T-cell (primary cell): Measurements from ENCODE around the gene ZFP3. TPM values are rescaled to one million over a fixed set of nuclear protein-coding genes. Genes with fewer than 3 reads are reported as not detected.
"Not testable (repeated sequence)": the region's sequence is repeated elsewhere in the genome, so short reads cannot be mapped to it uniquely, and the experiment has no call there.

Experiments used
- ATAC-seq, 4 experiments: fragments of 200-7000 bp in 3 of 4; fragments of 150-1000 bp in 1 of 4; cut with Tn5 transposase; replicated peaks in 1 of 4; 1 replicate in 3 of 4; 2 replicates in 1 of 4; pipeline ENCODE4 v1.10.0; 2021; ENCODE audit warnings: moderate library complexity in 3 of 4, mild to moderate bottlenecking in 2 of 4, moderate number of reproducible peaks in 1 of 4
- CTCF ChIA-PET, 2 donors: fragments of 300-600 bp; sonication (Branson Sonifier 250); formaldehyde crosslinking; loops; one replicate each; lab custom pipeline; 2022; ENCODE audit warnings: antibody characterized with exemption in 2 of 2; lab: Charles Lee
- POLR2A ChIA-PET, 2 donors: fragments of 300-600 bp; sonication (Branson Sonifier 250); formaldehyde crosslinking; loops; one replicate each; lab custom pipeline; 2022; ENCODE audit warnings: antibody characterized with exemption in 2 of 2; lab: Charles Lee
- DNase-seq, 35 experiments: peaks; one replicate each; pipeline versions ENCODE4 v3.0.0 to v3.0.0-alpha.2; 2013 to 2023
- H3K27ac ChIP-seq: one replicate; pipeline ENCODE4 v1.5.1; 2013; ENCODE audit warnings: low read length
- H3K27me3 ChIP-seq, 2 experiments: replicated peaks in 1 of 2; 1 replicate in 1 of 2; 2 replicates in 1 of 2; pipeline versions ENCODE4 v1.6.1 to v1.7.0; 2013; ENCODE audit warnings: low read length in 1 of 2, mixed read lengths in 1 of 2; ENCODE audit not compliant: control insufficient read depth in 2 of 2, insufficient read depth in 2 of 2; ENCODE audit errors: extremely low read depth in 1 of 2
- H3K36me3 ChIP-seq, 2 donors: 1 replicate in 1 of 2; 2 replicates in 1 of 2; pipeline versions ENCODE4 v1.6.1 to v1.7.0; 2013; ENCODE audit warnings: low read length in 1 of 2; ENCODE audit not compliant: control insufficient read depth in 2 of 2, insufficient read depth in 1 of 2; ENCODE audit errors: extremely low read depth in 1 of 2
- H3K4me1 ChIP-seq, 2 experiments: 1 replicate in 1 of 2; 2 replicates in 1 of 2; pipeline versions ENCODE4 v1.6.1 to v1.7.0; 2013; ENCODE audit warnings: low read length in 2 of 2, mixed read lengths in 1 of 2; ENCODE audit not compliant: insufficient read depth in 2 of 2, control insufficient read depth in 1 of 2; ENCODE audit errors: extremely low read depth in 1 of 2
- H3K4me3 ChIP-seq, 2 donors: 1 replicate in 1 of 2; 2 replicates in 1 of 2; pipeline versions ENCODE4 v1.5.1 to v1.7.0; 2013; ENCODE audit warnings: mild to moderate bottlenecking in 2 of 2, low read length in 1 of 2, moderate library complexity in 1 of 2; ENCODE audit not compliant: control insufficient read depth in 1 of 2; ENCODE audit errors: extremely low read depth in 1 of 2
- H3K9me3 ChIP-seq: 2 replicates; pipeline ENCODE4 v1.7.0; 2013
- H3K27ac Mint-ChIP-seq, 2 donors: one replicate each; pipeline ENCODE4 v1.8.0; 2020 to 2021; ENCODE audit warnings: mild to moderate bottlenecking in 2 of 2, mixed read lengths in 2 of 2
- H3K27me3 Mint-ChIP-seq, 2 donors: one replicate each; pipeline ENCODE4 v1.8.0; 2021 to 2022; ENCODE audit warnings: mixed read lengths in 2 of 2
- H3K36me3 Mint-ChIP-seq: one replicate; pipeline ENCODE4 v1.8.0; 2021; ENCODE audit warnings: mixed read lengths
- H3K4me1 Mint-ChIP-seq, 3 donors: one replicate each; pipeline ENCODE4 v1.8.0; 2020 to 2022; ENCODE audit warnings: mixed read lengths in 3 of 3, mild to moderate bottlenecking in 1 of 3
- H3K4me3 Mint-ChIP-seq, 3 donors: one replicate each; pipeline ENCODE4 v1.8.0; 2020 to 2022; ENCODE audit warnings: mild to moderate bottlenecking in 3 of 3, mixed read lengths in 3 of 3, moderate library complexity in 3 of 3
- H3K9me3 Mint-ChIP-seq, 3 donors: one replicate each; pipeline ENCODE4 v1.8.0; 2020 to 2022; ENCODE audit warnings: mixed read lengths in 3 of 3
- WGBS: methylation state at CpG from one replicate; pipeline ENCODE4 v1.1.5; 2013; ENCODE audit warnings: missing lambda C conversion rate; ENCODE audit not compliant: insufficient coverage; 5-methylcytosine and 5-hydroxymethylcytosine counted together
- total RNA-seq, 35 experiments: library from RNA in 6 of 35; stranded (reverse) in 6 of 35; fragments of 120-200 nt in 1 of 35; gene quantifications; one replicate each; pipeline versions ENCODE4 v1.2.1 to v1.2.4 and lab custom pipeline; 2013 to 2026

ZFP3 gene
- total RNA-seq, 5 donors from 2014 or later (not counting 1 experiment from before 2014, with no cell fraction given): 3.3 to 10.4 (median 8.5) TPM

DNA sequence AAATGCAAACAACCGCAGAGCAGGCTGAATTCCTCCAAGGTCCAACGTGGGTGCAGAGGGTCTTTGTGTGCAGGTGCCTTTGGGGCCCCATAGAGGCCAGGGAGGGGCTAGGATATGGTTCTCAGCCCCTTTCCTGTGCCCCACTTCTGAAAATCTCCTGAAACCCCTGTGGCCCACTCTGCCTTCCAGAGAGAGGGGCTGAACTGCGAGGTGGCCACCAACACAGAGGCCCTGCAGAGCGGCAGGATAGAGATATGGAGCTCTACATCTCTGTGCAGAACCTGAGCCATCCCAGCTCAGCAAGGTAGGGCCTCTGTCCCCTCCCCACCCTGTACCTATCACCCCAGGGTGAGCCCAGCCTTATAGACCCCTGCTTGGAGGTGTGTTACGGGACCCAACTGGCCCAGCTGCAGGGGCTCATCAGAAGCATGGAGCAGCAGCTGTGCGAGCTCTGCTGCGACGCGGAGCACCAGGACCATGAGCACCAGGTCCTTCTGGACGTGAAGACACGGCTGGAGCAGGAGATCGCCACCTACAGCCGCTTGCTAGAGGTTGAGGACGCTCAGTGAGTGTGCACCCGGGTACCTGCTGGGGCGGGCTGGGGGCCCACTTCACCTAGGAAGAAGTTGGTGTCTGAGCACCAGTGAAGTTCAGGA is 43.0 kb downstream of the ZFP3 start:
- H3K36me3 Mint-ChIP-seq: no peaks in the 10 kb centered on the region
- peaks cover 2 to 58% of the 10 kb centered on the region in 2 experiments for H3K27me3 ChIP-seq
- H3K27me3 Mint-ChIP-seq: peaks cover 41 to 70% of the 10 kb centered on the region in 2 donors
- no peak overlapping the region for H3K27ac ChIP-seq
- no peak overlapping the region for H3K4me3 ChIP-seq
- ATAC-seq (no peak), DNase-seq (peak in 1 of 35 experiments; percentile 7)
- H3K36me3 ChIP-seq: no peaks in the 10 kb centered on the region
- WGBS: 83% methylated on average over 14 of the region's 16 CpGs
- H3K4me1 Mint-ChIP-seq: peaks cover 3 to 11% (median 9%) of the 10 kb centered on the region in 3 donors
- peaks cover 0 to 6% of the 10 kb centered on the region in 2 experiments for H3K4me1 ChIP-seq
- no peaks in the 10 kb centered on the region for H3K9me3 ChIP-seq
- POLR2A ChIA-PET: no interaction called here
- H3K9me3 Mint-ChIP-seq: no peaks in the 10 kb centered on the region
- no peak overlapping the region for H3K27ac Mint-ChIP-seq
- peak overlapping the region in 2 of 3 donors; percentile 24 to 75 for H3K4me3 Mint-ChIP-seq
- CTCF ChIA-PET: no interaction called here

DNA sequence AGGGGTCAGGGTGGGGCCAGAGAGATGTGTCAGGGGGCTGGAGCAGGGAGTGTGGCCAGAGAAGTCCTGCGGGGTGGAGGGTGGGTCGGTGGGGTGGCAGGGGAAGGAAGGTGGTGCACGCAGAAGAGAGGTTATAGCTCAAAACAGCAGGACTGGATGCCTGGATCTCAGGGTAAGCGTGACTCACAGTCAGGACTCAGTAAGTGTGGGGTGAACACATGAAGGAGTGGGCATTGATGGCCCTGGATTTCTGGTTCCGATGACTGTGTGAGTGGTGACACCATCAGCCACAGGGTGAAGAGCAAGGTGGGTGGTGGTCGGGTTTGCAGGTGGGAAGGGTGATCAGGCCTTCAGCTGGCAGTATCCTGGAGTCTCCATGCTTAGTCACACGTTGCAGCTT is 43.8 kb downstream of the ZFP3 start:
- H3K36me3 Mint-ChIP-seq, H3K27ac Mint-ChIP-seq, DNase-seq, H3K9me3 Mint-ChIP-seq, H3K9me3 ChIP-seq, H3K4me1 ChIP-seq, H3K36me3 ChIP-seq, H3K4me1 Mint-ChIP-seq, ATAC-seq, H3K4me3 ChIP-seq, CTCF ChIA-PET, H3K27ac ChIP-seq: not testable (repeated sequence)
- WGBS: 90% methylated on average over 6 of the region's 7 CpGs
- peaks cover 2 to 53% of the 10 kb centered on the region in 2 experiments for H3K27me3 ChIP-seq
- POLR2A ChIA-PET: interaction anchor here in 1 of 2 donors (0.6 kb wide), 1 partner anchor 861 kb away, joined by 9 read pairs; no protein-coding TSS in a partner anchor
- Mint-ChIP-seq H3K27me3 (peaks cover 35 to 66% of the 10 kb centered on the region in 2 donors), H3K4me3 (peak overlapping the region in 2 of 3 donors; percentile 44 to 75)

DNA sequence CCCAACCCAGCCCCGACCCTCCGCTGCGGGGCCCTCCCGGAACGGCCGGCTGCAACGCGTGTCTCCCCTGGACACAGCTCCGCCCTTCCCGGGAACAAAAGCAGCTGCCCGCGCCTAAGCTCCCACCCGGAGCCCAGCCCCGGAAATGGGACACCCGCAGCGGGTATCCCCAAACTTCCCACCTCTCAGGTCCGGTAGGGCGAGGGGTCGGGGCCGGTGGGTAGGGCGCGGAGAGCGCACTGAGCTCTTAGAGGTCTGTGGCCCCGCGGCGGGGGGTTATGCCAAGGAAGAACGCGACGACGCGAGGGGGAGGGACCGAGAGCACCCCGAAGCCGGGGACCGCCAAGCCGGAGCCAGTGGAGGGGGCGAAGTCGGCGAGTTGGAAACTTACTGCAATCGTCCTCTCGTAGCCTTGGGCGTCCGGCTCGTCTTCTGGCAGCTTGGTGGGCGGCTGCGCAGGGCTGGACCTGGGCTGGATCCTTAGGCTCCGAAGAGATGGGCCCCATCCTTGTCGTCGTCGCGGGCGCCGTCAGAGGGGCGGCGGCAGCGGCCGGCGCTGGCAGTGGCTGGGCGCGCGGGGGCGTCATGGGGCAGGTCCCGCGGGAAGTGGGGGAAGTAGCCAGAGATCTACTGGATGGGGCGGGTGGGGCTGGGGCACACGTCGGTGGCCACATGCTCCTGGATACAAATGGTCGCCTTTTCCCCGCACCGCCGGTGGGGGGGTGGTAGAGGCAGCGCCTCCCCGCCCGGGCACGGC is 44.5 kb downstream of the ZFP3 start:
- Mint-ChIP-seq H3K27ac (no peak overlapping the region), H3K4me3 (peak overlapping the region in 2 of 3 donors; percentile 21 to 75), H3K27me3 (peaks cover 37 to 67% of the 10 kb centered on the region in 2 donors), H3K4me1 (peaks cover 3 to 9% (median 5%) of the 10 kb centered on the region in 3 donors), H3K9me3 (no peaks in the 10 kb centered on the region), H3K36me3 (no peaks in the 10 kb centered on the region)
- 12% methylated on average over 62 of the region's 75 CpGs for WGBS
- Histone ChIP-seq H3K36me3 (no peaks in the 10 kb centered on the region), H3K9me3 (no peaks in the 10 kb centered on the region), H3K4me3 (peak overlapping the region; percentile 21 to 24), H3K27me3 (peaks cover 2 to 52% of the 10 kb centered on the region in 2 experiments), H3K4me1 (peaks cover 0 to 6% of the 10 kb centered on the region in 2 experiments), H3K27ac (no peak overlapping the region)
- peak in 3 of 4 experiments; percentile 45 to 67 (median 63) for ATAC-seq
- POLR2A ChIA-PET: no interaction called here
- DNase-seq: peak in 4 of 35 experiments; percentile 10 to 21 (median 14)
- CTCF ChIA-PET: no interaction called here

DNA sequence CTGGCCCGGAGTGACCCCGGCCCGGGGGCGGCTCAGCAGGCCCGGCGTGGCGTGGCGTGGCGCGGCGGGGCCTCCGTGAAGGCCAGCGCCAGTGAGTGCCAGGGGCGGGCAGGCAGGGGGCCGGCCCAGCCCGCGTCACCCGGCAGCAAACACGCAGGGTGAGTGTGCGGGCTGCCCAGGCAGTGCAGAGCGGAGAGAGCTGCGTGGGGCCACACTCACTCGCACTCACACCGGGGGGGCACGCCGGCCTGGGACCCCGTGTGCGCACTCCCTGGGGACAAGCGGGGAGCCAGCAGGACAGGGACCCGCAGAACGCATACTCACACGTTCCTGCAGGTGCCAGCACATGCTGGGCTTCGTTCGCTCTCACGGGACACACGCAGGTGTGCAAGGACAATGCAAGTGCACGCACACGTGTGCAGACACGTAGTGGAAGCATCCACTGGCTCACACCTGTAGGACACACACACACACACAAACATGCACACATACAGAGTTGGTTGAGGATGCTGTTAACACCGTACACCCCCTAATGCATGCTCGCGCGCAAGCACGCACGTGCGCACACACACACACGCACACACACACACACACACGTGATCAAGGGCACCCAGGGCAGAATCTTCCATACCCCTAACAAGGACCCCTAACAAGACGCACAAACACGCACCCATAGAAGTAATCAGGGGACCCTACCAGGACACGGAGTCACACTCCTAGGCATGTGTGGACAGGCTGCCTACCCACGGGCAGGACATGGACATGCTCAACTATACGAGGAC is 45.3 kb downstream of the ZFP3 start:
- peak in 2 of 4 experiments; percentile 12 to 36 for ATAC-seq
- Mint-ChIP-seq H3K4me3 (peak overlapping the region in 1 of 3 donors; percentile 10), H3K36me3 (no peaks in the 10 kb centered on the region), H3K4me1 (peaks cover 3 to 9% (median 5%) of the 10 kb centered on the region in 3 donors), H3K27ac (no peak overlapping the region), H3K9me3 (no peaks in the 10 kb centered on the region), H3K27me3 (peaks cover 32 to 62% of the 10 kb centered on the region in 2 donors)
- WGBS: 56% methylated on average over 45 of the region's 53 CpGs
- peak in 1 of 35 experiments; percentile 10 for DNase-seq
- H3K27ac ChIP-seq: no peak overlapping the region
- H3K27me3 ChIP-seq: peaks cover 0 to 45% of the 10 kb centered on the region in 2 experiments
- ChIA-PET CTCF (no interaction called here), POLR2A (no interaction called here)
- H3K4me3 ChIP-seq: no peak overlapping the region
- H3K36me3 ChIP-seq: no peaks in the 10 kb centered on the region
- H3K9me3 ChIP-seq: no peaks in the 10 kb centered on the region
- peaks cover 0 to 6% of the 10 kb centered on the region in 2 experiments for H3K4me1 ChIP-seq

DNA sequence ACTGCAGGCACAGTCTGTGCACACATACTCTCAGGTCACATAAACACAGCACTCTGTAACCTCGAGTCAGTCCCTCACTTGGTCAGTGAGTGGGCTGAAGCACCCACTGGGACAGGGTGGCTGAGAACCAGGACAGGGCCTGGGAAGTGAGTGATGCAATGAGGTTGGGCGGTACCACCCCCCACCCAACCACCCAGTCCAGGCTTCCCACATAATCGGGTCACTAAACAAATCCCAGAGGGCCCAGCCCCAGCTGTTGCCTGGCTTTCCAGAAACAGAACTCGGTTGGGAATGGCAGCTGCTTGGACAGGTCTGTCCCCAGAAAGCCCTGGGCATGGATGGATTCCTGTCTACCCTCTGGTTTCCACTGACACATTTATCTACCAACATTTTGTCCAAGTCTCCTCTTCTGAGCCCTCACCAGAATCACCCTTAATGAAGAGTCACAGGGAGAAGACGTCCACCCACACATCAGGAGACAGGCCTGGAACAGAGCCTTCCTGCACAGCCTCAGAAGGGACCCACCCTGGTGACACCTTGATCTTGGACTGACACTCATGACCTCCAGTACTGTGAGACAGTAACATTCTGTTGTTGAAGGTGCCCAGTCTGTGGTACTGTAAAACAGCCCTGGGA is 46.0 kb downstream of the ZFP3 start:
- H3K27ac Mint-ChIP-seq, ATAC-seq, H3K4me3 ChIP-seq, H3K4me1 Mint-ChIP-seq, H3K27ac ChIP-seq, CTCF ChIA-PET, H3K9me3 Mint-ChIP-seq, POLR2A ChIA-PET, H3K9me3 ChIP-seq, H3K36me3 ChIP-seq, H3K36me3 Mint-ChIP-seq, H3K4me1 ChIP-seq: not testable (repeated sequence)
- H3K27me3 ChIP-seq: peaks cover 0 to 46% of the 10 kb centered on the region in 2 experiments
- peak in 1 of 35 experiments; percentile 5 for DNase-seq
- Mint-ChIP-seq H3K27me3 (peaks cover 30 to 59% of the 10 kb centered on the region in 2 donors), H3K4me3 (peak overlapping the region in 1 of 3 donors; percentile 38)
- 74% methylated on average over 4 of the region's 5 CpGs for WGBS
